ENCODE results near the gene GCK. TPM values are rescaled to one million over a fixed set of nuclear protein-coding genes. Genes with fewer than 3 reads are reported as not detected.

GCK gene
- total and polyA plus RNA-seq, 2 of the 13 experiments (the other 11 are each of a cell fraction or from before 2014, with no cell fraction given), result not detected

DNA sequence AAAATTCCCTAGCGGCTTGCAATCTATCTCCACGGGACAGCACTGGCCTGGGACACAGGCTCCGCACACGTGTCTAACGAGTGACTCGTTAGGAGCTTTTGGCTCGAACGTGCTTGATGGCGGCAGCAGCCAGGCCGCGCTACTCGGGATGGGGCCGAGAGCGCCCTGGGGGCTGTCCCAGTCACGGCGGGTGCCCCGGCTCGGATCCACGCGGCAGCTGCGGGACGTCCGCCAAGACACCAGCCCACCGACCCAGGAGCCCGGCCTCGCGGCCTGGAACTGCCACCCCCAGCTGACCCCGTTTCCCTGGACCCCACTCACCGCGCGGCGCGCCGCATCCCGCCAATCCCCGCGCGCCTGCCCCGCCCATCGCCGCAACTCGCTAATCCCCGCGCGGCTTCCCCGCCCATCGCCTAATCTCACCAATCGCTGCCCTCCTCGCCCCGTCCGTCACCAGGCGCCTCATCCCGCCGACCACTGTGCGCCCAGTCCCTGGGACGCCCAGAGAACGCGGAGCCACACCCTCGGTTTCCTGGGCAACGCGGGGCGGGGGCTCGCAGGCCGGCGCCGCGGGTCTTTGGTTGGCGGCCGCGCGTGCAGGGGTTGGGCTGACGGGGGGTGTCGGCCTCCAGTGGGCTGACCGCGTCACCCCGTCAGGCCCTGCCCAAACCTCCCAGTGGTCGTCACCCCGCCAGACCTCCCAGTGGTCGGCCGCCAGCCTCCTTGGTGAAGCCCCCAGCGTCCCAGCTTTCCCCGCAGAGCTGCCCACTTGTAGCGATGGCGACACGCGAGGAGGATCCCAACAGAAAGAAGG is 65.8 kb downstream of the GCK start, which contains the start of gene POLD2 (continued):
- peak; percentile 86 for TF ChIP-seq ZFP91 (CRISPR knock-in tag; IDR thresholded peaks at IDR 0.05; ENCODE audit: borderline replicate concordance)
- no peak for TF ChIP-seq ZBTB2 (CRISPR knock-in tag; IDR thresholded peaks at IDR 0.05; ENCODE audit: low read depth)
- TF ChIP-seq, protein P1, sequence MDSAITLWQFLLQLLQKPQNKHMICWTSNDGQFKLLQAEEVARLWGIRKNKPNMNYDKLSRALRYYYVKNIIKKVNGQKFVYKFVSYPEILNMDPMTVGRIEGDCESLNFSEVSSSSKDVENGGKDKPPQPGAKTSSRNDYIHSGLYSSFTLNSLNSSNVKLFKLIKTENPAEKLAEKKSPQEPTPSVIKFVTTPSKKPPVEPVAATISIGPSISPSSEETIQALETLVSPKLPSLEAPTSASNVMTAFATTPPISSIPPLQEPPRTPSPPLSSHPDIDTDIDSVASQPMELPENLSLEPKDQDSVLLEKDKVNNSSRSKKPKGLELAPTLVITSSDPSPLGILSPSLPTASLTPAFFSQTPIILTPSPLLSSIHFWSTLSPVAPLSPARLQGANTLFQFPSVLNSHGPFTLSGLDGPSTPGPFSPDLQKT (CRISPR knock-in tag; IDR thresholded peaks at IDR 0.05; ENCODE audit: borderline replicate concordance), result no peak
- TF ChIP-seq HES4 (CRISPR knock-in tag; IDR thresholded peaks at IDR 0.05; ENCODE audit: borderline replicate concordance), result peak; percentile 91
- TF ChIP-seq BRCA1 (CRISPR knock-in tag; IDR thresholded peaks at IDR 0.05), result no peak
- TF ChIP-seq ZNF101 (CRISPR knock-in tag; IDR thresholded peaks at IDR 0.05; ENCODE audit: borderline replicate concordance, low read depth), result no peak
- no peak for TF ChIP-seq RARG (CRISPR knock-in tag; IDR thresholded peaks at IDR 0.05; ENCODE audit: low read depth)
- 0 out of 2 replicates have a peak, but pooled peaks have one; percentile 15 for TF ChIP-seq ZNF121 (CRISPR knock-in tag; IDR thresholded peaks at IDR 0.05)
- TF ChIP-seq KLF16 (CRISPR knock-in tag; IDR thresholded peaks at IDR 0.05), result peak in 1 of 2 experiments; percentile 47; a peak in 1 of 4 replicates
- TF ChIP-seq ZNF615 (CRISPR knock-in tag; IDR thresholded peaks at IDR 0.05; ENCODE audit: borderline replicate concordance), result no peak
- TF ChIP-seq ATF1 (CRISPR knock-in tag; IDR thresholded peaks at IDR 0.05), result 0 out of 2 replicates have a peak, but pooled peaks have one; percentile 50
- TF ChIP-seq IKZF4 (CRISPR knock-in tag; IDR thresholded peaks at IDR 0.05; ENCODE audit: borderline replicate concordance, low read depth, not compliant biosample characterization), result no peak
- TF ChIP-seq ZNF558 (CRISPR knock-in tag; IDR thresholded peaks at IDR 0.05; ENCODE audit: borderline replicate concordance), result no peak
- TF ChIP-seq CHD4 (IDR thresholded peaks at IDR 0.05; ENCODE audit: borderline replicate concordance, low read length), result no peak
- TF ChIP-seq NFYB (CRISPR knock-in tag; IDR thresholded peaks at IDR 0.05), result peak; percentile 87
- TF ChIP-seq MED8 (CRISPR knock-in tag; IDR thresholded peaks at IDR 0.05; ENCODE audit: insufficient replicate concordance), result no peak
- TF ChIP-seq MXI1 (IDR thresholded peaks at IDR 0.05; ENCODE audit: borderline replicate concordance, low read depth, low read length), result peak; percentile 29; the same call in 1 of the 3 replicates
- TF ChIP-seq ZBTB10 (CRISPR knock-in tag; IDR thresholded peaks at IDR 0.05; ENCODE audit: borderline replicate concordance), result no peak
- peak; percentile 79 for TF ChIP-seq GATAD1 (CRISPR knock-in tag; IDR thresholded peaks at IDR 0.05)
- no peak for TF ChIP-seq BCL6 (CRISPR knock-in tag; IDR thresholded peaks at IDR 0.05)
- no peak for TF ChIP-seq HHEX (CRISPR knock-in tag; IDR thresholded peaks at IDR 0.05)
- no peak; the same call in 1 of the 2 replicates for TF ChIP-seq ZSCAN20 (CRISPR knock-in tag; IDR thresholded peaks at IDR 0.05; ENCODE audit: borderline replicate concordance)

Measured in HepG2 (cell line).